Measurements from ENCODE around the gene KIF6. TPM values are rescaled to one million over a fixed set of nuclear protein-coding genes. Genes with fewer than 3 reads are reported as not detected.
"Not testable (repeated sequence)": the region's sequence is repeated elsewhere in the genome, so short reads cannot be mapped to it uniquely, and the experiment has no call there.

The KIF6 gene
- polyA plus RNA-seq, 10 donors, result 0.92 to 1.6 (median 1.4) TPM

GRCh38 chr6:39294133-39294532 lies 431.1 kb downstream of the KIF6 start:
- DNase-seq, result no peak

- DNase-seq, result no peak
These were observed 432.6 kb downstream of the KIF6 start for GRCh38 chr6:39292637-39293036.

- DNase-seq, result no peak
These were observed 435.7 kb downstream of the KIF6 start for GRCh38 chr6:39289490-39289889.

GRCh38 chr6:39287601-39288000 lies 437.6 kb downstream of the KIF6 start:
- DNase-seq, result no peak

- not testable (repeated sequence) for DNase-seq
These were observed 438.6 kb downstream of the KIF6 start for GRCh38 chr6:39286596-39286995.

GRCh38 chr6:39282774-39283173 lies 442.4 kb downstream of the KIF6 start:
- no peak for DNase-seq

GRCh38 chr6:39281312-39281980 lies 443.8 kb downstream of the KIF6 start:
- no peak for DNase-seq

- no peak for DNase-seq
These were observed 444.9 kb downstream of the KIF6 start for GRCh38 chr6:39280247-39280731.

Other genes with a start within 250 kb of the KIF6 start
- 10 to 100 TPM; 27.3 to 42.6 (median 33.9) TPM for gene DAAM2, start 67.0 kb upstream of the KIF6 start, polyA plus RNA-seq (ENCODE audit: insufficient read length in 10 of 10)
- 1 to 10 TPM; 4.5 to 7.1 (median 6.0) TPM for gene MOCS1, start 209.1 kb upstream of the KIF6 start, polyA plus RNA-seq (ENCODE audit: insufficient read length in 10 of 10)